Measurements from ENCODE around the gene NATD1.
"Not testable (repeated sequence)": the region's sequence is repeated elsewhere in the genome, so short reads cannot be mapped to it uniquely, and the experiment has no call there.

NATD1 gene

GRCh38 chr17:21192414-21192813 is 60.8 kb downstream of the NATD1 start:
- not testable (repeated sequence) for DNase-seq (ENCODE audit: low read depth)

DNA sequence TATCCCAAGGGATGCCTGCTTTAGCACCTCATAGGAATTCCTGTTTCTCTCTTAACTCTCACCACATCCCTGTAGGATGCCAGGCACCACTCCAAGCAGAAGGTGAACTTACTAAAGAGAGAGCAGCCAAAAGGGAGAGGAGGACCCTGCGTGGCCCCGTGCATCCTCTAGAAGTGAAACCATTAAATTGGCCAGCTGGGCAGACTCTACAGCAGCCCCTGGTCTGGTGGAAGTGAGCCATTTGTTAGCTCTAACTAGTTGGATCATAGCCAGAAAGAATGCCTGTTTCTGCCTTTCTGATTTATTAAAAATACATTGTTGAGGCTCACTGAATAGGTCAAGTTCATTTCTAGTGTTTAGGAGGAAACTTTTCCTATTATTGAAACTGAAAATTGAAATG is 61.5 kb downstream of the NATD1 start:
- DNase-seq (ENCODE audit: low read depth) = no peak

DNA sequence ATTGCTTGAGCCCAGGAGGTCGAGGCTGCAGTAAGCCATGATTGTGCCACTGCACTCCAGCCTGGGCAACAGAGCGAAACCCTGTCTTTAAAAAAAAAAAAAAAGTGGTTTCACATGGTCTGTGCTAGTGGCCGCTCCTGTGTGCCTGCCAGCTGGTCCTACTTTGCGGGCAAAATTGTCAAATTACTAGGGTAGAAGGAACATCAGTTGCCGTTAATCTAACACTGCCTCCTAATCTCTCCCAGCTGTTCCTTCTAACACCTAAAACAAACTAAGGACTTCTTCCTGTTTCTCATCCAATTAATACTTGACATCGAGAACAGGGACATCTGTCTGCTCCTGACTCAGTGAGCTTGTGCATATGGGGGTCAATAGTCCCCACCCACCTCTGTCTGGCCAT is 63.1 kb downstream of the NATD1 start:
- no peak for DNase-seq (ENCODE audit: low read depth)

- DNase-seq (ENCODE audit: low read depth) = no peak
Observed at GRCh38 chr17:21189361-21189760, 63.8 kb downstream of the NATD1 start.
